ENCODE measurements around the gene GABRB3. TPM values are rescaled to one million over a fixed set of nuclear protein-coding genes. Genes with fewer than 3 reads are reported as not detected.

Gene GABRB3
- total RNA-seq, 1 donor from 2014 or later = not detected

DNA sequence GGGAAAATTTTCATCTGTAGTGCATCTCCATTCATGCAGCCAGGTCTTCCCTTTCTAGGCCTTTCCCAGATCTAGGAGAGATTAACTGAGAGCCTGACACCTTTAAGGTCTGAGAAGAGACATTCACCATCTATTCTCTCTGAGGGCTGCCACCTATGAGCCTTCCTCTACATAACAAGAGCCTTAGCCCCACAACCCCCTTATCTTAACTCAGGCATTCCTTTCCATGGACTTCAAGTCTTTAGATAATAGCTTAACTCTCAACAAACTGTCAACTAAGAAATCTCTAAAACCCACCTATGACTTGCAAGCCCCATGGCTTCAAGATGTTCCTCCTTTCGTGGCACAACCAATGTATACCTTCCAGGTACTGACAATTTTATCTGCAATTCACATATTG is 121.0 kb downstream of the GABRB3 start:
- no peaks in the 10 kb centered on the region for H3K9me3 ChIP-seq
- H3K4me3 ChIP-seq = no peak overlapping the region
- H3K27me3 ChIP-seq = no peaks in the 10 kb centered on the region
- no peak overlapping the region for H3K27ac ChIP-seq
- DNase-seq (ENCODE audit: low spot score in 2 of 2) = no peak
- TF ChIP-seq, protein P1, sequence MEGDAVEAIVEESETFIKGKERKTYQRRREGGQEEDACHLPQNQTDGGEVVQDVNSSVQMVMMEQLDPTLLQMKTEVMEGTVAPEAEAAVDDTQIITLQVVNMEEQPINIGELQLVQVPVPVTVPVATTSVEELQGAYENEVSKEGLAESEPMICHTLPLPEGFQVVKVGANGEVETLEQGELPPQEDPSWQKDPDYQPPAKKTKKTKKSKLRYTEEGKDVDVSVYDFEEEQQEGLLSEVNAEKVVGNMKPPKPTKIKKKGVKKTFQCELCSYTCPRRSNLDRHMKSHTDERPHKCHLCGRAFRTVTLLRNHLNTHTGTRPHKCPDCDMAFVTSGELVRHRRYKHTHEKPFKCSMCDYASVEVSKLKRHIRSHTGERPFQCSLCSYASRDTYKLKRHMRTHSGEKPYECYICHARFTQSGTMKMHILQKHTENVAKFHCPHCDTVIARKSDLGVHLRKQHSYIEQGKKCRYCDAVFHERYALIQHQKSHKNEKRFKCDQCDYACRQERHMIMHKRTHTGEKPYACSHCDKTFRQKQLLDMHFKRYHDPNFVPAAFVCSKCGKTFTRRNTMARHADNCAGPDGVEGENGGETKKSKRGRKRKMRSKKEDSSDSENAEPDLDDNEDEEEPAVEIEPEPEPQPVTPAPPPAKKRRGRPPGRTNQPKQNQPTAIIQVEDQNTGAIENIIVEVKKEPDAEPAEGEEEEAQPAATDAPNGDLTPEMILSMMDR (IDR thresholded peaks at IDR 0.05) = no peak
- H3K4me1 ChIP-seq = no peaks in the 10 kb centered on the region
- intact Hi-C loops (cut with DNase I) = no loop called here
- H3K36me3 ChIP-seq = no peaks in the 10 kb centered on the region

DNA sequence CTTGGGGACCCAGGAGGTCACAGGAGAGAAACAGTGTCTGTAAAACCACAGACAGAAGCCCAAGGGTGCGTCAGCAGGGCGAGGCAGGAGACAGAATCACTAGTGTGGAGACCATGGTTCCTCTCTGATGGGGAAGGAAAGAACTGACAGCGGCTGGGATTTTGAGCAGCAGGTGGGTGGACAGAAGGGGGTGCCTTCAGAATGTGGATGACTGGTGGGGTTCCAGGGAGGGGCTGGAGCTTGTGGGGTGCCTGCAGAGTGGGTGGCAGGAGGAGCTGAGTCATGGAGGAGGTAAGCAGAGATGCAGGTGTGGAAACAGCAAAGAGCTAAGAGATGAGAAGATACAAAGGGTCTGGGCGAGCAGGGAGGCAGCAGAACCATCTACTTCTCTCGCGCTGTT is 124.2 kb downstream of the GABRB3 start:
- H3K4me3 ChIP-seq = no peak overlapping the region
- DNase-seq (ENCODE audit: low spot score in 2 of 2) = no peak
- intact Hi-C loops (cut with DNase I) = no loop called here
- H3K4me1 ChIP-seq = no peaks in the 10 kb centered on the region
- H3K27me3 ChIP-seq = no peaks in the 10 kb centered on the region
- H3K9me3 ChIP-seq = no peaks in the 10 kb centered on the region
- no peaks in the 10 kb centered on the region for H3K36me3 ChIP-seq
- no peak overlapping the region for H3K27ac ChIP-seq
- TF ChIP-seq, protein P1 (IDR thresholded peaks at IDR 0.05) = no peak

DNA sequence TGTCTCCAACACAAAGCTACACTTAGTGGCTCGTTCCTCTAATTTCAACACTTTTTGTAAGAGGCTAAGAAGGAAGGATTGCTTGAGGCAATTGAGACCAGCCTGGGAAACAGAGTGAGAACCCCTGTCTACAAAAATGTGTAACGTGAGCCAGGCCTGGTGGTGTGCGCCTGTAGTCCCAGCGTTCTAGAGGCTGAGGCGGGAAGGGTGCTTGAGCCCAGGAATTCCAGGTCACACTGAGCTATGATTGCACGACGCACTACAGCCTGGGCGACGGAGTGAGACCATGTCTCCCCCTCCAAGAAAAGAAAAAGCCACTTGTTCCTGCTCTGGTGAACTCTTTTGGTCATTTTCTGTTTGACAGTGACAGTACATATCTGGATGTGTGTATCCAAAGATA is 127.9 kb downstream of the GABRB3 start:
- H3K27ac ChIP-seq = no peak overlapping the region
- TF ChIP-seq, protein P1 (IDR thresholded peaks at IDR 0.05) = no peak
- no peaks in the 10 kb centered on the region for H3K27me3 ChIP-seq
- H3K36me3 ChIP-seq = no peaks in the 10 kb centered on the region
- no peaks in the 10 kb centered on the region for H3K4me1 ChIP-seq
- intact Hi-C loops (cut with DNase I) = no loop called here
- no peaks in the 10 kb centered on the region for H3K9me3 ChIP-seq
- no peak for DNase-seq (ENCODE audit: low spot score in 2 of 2)
- no peak overlapping the region for H3K4me3 ChIP-seq

DNA sequence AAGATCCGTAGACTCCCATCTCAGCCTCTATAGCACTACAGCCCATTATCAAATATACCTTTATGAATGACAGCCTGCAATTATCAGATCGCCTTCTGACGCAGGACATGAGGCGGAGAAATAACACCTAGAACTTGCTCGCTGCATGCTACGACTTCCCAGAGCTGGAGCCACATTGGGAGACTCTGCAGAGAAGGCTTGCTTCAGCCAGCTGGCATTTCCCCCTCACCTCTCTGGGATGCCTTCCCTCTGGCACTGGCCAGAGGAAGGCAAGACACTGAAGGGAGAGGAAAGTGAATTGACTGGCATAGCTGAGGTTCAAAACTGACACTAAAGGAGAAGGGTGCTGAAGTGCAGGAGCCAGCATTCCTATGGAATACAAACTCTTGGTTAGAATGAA is 131.7 kb downstream of the GABRB3 start:
- intact Hi-C loops (cut with DNase I) = no loop called here
- H3K9me3 ChIP-seq = no peaks in the 10 kb centered on the region
- no peak overlapping the region for H3K4me3 ChIP-seq
- no peaks in the 10 kb centered on the region for H3K36me3 ChIP-seq
- TF ChIP-seq, protein P1 (IDR thresholded peaks at IDR 0.05) = no peak
- DNase-seq (ENCODE audit: low spot score in 2 of 2) = no peak
- no peaks in the 10 kb centered on the region for H3K4me1 ChIP-seq
- H3K27me3 ChIP-seq = no peaks in the 10 kb centered on the region
- no peak overlapping the region for H3K27ac ChIP-seq

DNA sequence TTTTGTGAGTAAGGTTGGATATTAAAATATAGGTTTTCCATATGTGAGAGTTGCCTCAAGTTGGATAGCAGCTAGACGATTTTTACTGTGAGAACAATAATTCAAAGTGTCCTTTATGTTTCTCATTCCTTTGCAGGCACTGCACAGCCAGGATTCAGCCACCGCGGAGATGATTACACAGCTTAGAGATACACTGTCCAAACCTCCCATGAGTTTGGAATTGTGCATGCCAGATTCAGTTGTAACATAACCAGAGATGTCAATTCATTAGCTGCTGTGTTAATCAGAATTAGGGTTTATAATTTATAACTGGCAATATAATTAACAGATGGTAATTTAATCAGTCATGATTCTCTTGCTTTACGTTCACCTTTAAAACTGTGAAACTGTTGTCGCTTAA is 132.3 kb downstream of the GABRB3 start:
- Histone ChIP-seq H3K27me3 (no peaks in the 10 kb centered on the region), H3K9me3 (no peaks in the 10 kb centered on the region), H3K4me1 (no peaks in the 10 kb centered on the region), H3K36me3 (no peaks in the 10 kb centered on the region), H3K4me3 (no peak overlapping the region), H3K27ac (no peak overlapping the region)
- DNase-seq (ENCODE audit: low spot score in 2 of 2) = no peak
- TF ChIP-seq, protein P1 (IDR thresholded peaks at IDR 0.05) = no peak
- intact Hi-C loops (cut with DNase I) = no loop called here

DNA sequence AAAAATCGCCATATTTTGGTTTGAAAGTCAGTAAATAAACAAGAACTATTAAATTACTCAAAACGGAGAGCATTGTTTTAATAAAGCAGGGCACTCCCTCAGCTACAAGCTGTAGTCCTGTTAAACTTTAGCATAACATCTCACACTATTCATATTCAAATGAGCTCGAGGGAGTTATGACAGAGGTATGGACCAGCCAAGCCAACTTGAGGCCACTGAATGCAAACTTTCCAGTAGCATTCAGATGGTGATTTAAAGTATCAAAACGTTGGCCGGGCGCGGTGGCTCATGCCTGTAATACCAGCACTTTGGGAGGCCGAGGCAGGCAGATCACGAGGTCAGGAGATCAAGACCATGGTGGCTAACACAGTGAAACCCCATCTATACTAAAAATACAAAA is 132.9 kb downstream of the GABRB3 start:
- TF ChIP-seq, protein P1 (IDR thresholded peaks at IDR 0.05) = no peak
- H3K27ac ChIP-seq = no peak overlapping the region
- no peaks in the 10 kb centered on the region for H3K9me3 ChIP-seq
- H3K4me1 ChIP-seq = no peaks in the 10 kb centered on the region
- intact Hi-C loops (cut with DNase I) = no loop called here
- H3K4me3 ChIP-seq = no peak overlapping the region
- peak in 1 of 2 donors; percentile 8 for DNase-seq (ENCODE audit: low spot score in 2 of 2)
- no peaks in the 10 kb centered on the region for H3K36me3 ChIP-seq
- H3K27me3 ChIP-seq = no peaks in the 10 kb centered on the region
